H9 (cell line): Measurements from ENCODE around the gene TUBA8. TPM values are rescaled to one million over a fixed set of nuclear protein-coding genes. Genes with fewer than 3 reads are reported as not detected.

Experiments used
- DNase-seq: peaks from one replicate; pipeline ENCODE4 v3.0.0-alpha.2; 2017
- H2AFZ ChIP-seq: one replicate; pipeline ENCODE4 v1.6.1; 2013; ENCODE audit warnings: mild to moderate bottlenecking, low read length, control low read depth, moderate library complexity
- H2AK5ac ChIP-seq: 2 replicates; pipeline ENCODE4 v1.6.1; 2013; ENCODE audit warnings: low read length, control low read depth, mixed read lengths; ENCODE audit not compliant: insufficient read length
- H2BK120ac ChIP-seq: one replicate; pipeline ENCODE4 v1.6.1; 2013; ENCODE audit warnings: low read depth, mild to moderate bottlenecking, low read length, control low read depth, inconsistent platforms; ENCODE audit not compliant: poor library complexity, severe bottlenecking
- H2BK12ac ChIP-seq: 2 replicates; pipeline ENCODE4 v1.6.1; 2013; ENCODE audit warnings: low read length, control low read depth, mixed read lengths, low read depth; ENCODE audit not compliant: insufficient read length
- H2BK15ac ChIP-seq: 2 replicates; pipeline ENCODE4 v1.6.1; 2013; ENCODE audit warnings: low read depth, low read length, control low read depth
- H2BK20ac ChIP-seq: one replicate; pipeline ENCODE4 v1.6.1; 2013; ENCODE audit warnings: low read depth, mild to moderate bottlenecking, low read length, control low read depth, inconsistent platforms; ENCODE audit not compliant: poor library complexity, severe bottlenecking
- H2BK5ac ChIP-seq: 2 replicates; pipeline ENCODE4 v1.6.1; 2013; ENCODE audit warnings: low read length, control low read depth, mixed read lengths; ENCODE audit not compliant: insufficient read length
- H3K14ac ChIP-seq: 2 replicates; pipeline ENCODE4 v1.6.1; 2013; ENCODE audit warnings: low read length, control low read depth; ENCODE audit not compliant: insufficient read depth
- H3K18ac ChIP-seq: 2 replicates; pipeline ENCODE4 v1.6.1; 2013; ENCODE audit warnings: low read depth, mild to moderate bottlenecking, mixed read lengths, low read length, control low read depth; ENCODE audit not compliant: insufficient read length
- H3K23ac ChIP-seq: 2 replicates; pipeline ENCODE4 v1.6.1; 2013; ENCODE audit warnings: low read length, control low read depth, mixed read lengths, low read depth; ENCODE audit not compliant: insufficient read length
- H3K23me2 ChIP-seq: 2 replicates; pipeline ENCODE4 v1.6.1; 2013; ENCODE audit warnings: low read depth, mild to moderate bottlenecking, mixed read lengths, low read length, control low read depth; ENCODE audit not compliant: insufficient read length, poor library complexity, severe bottlenecking
- H3K27ac ChIP-seq: 2 replicates; pipeline ENCODE4 v1.5.1; 2013; ENCODE audit warnings: low read length, control low read depth, mixed read lengths, low read depth; ENCODE audit not compliant: insufficient read length
- H3K27me3 ChIP-seq: 2 replicates; pipeline ENCODE4 v1.6.1; 2013; ENCODE audit warnings: low read length, control low read depth, inconsistent platforms; ENCODE audit not compliant: insufficient read depth
- H3K4ac ChIP-seq: 2 replicates; pipeline ENCODE4 v1.6.1; 2013; ENCODE audit warnings: low read depth, mild to moderate bottlenecking, control low read depth, inconsistent platforms, low read length, moderate library complexity
- H3K4me1 ChIP-seq: 2 replicates; pipeline ENCODE4 v1.6.1; 2013; ENCODE audit warnings: low read length, control low read depth, inconsistent platforms; ENCODE audit not compliant: insufficient read depth
- H3K4me2 ChIP-seq: 2 replicates; pipeline ENCODE4 v1.6.1; 2013; ENCODE audit warnings: low read length, control low read depth, mixed read lengths; ENCODE audit not compliant: insufficient read length, insufficient read depth
- H3K56ac ChIP-seq: 2 replicates; pipeline ENCODE4 v1.6.1; 2013; ENCODE audit warnings: low read depth, mild to moderate bottlenecking, mixed read lengths, low read length, control low read depth; ENCODE audit not compliant: insufficient read length
- H3K79me1 ChIP-seq: 2 replicates; pipeline ENCODE4 v1.6.1; 2013; ENCODE audit warnings: low read depth, mild to moderate bottlenecking, moderate library complexity, low read length, control low read depth, inconsistent platforms; ENCODE audit not compliant: insufficient read depth, poor library complexity, severe bottlenecking
- H3K79me2 ChIP-seq: 2 replicates; pipeline ENCODE4 v1.6.1; 2013; ENCODE audit warnings: low read length, control low read depth, inconsistent platforms; ENCODE audit not compliant: insufficient read depth
- H3K9ac ChIP-seq: 2 replicates; pipeline ENCODE4 v1.6.1; 2013; ENCODE audit warnings: low read length, control low read depth, mixed read lengths; ENCODE audit not compliant: insufficient read length; ENCODE audit errors: extremely low read depth
- H3K9me3 ChIP-seq: one replicate; pipeline ENCODE4 v1.6.1; 2013; ENCODE audit warnings: low read depth, low read length, inconsistent platforms; ENCODE audit not compliant: control insufficient read depth
- H3T11ph ChIP-seq: one replicate; pipeline ENCODE4 v1.6.1; 2013; ENCODE audit warnings: mild to moderate bottlenecking, low read length, control low read depth, inconsistent platforms
- H4K20me1 ChIP-seq: one replicate; pipeline ENCODE4 v1.6.1; 2013; ENCODE audit not compliant: control insufficient read depth, insufficient read length, insufficient read depth
- H4K5ac ChIP-seq: 2 replicates; pipeline ENCODE4 v1.6.1; 2013; ENCODE audit warnings: low read depth, mild to moderate bottlenecking, mixed read lengths, low read length, control low read depth; ENCODE audit not compliant: insufficient read length
- H4K8ac ChIP-seq: replicated peaks from 2 replicates; pipeline ENCODE4 v1.6.1; 2013; ENCODE audit warnings: low read length, control low read depth, mixed read lengths, low read depth; ENCODE audit not compliant: insufficient read length
- H4K91ac ChIP-seq: 2 replicates; pipeline ENCODE4 v1.6.1; 2013; ENCODE audit warnings: low read depth, mild to moderate bottlenecking, moderate library complexity, mixed read lengths, low read length, control low read depth; ENCODE audit not compliant: insufficient read length
- H3K27ac Mint-ChIP-seq, 3 experiments: 2 replicates in 2 of 3; 3 replicates in 1 of 3; pipeline ENCODE4 v1.8.0; 2020 to 2021; ENCODE audit warnings: mixed read lengths in 3 of 3, mild to moderate bottlenecking in 1 of 3, moderate library complexity in 1 of 3
- H3K27me3 Mint-ChIP-seq: 2 replicates; pipeline ENCODE4 v1.8.0; 2021; ENCODE audit warnings: low read depth, mild to moderate bottlenecking, moderate library complexity, mixed read lengths
- H3K36me3 Mint-ChIP-seq, 3 experiments: 2 replicates in 2 of 3; 3 replicates in 1 of 3; pipeline ENCODE4 v1.8.0; 2020 to 2021; ENCODE audit warnings: low read depth in 3 of 3, mixed read lengths in 3 of 3; ENCODE audit not compliant: insufficient read depth in 1 of 3
- H3K4me1 Mint-ChIP-seq, 2 experiments: 2 replicates each; pipeline ENCODE4 v1.8.0; 2020; ENCODE audit warnings: mixed read lengths in 2 of 2
- H3K4me3 Mint-ChIP-seq, 2 experiments: 2 replicates in 1 of 2; 3 replicates in 1 of 2; pipeline ENCODE4 v1.8.0; 2020 to 2021; ENCODE audit warnings: mild to moderate bottlenecking in 2 of 2, mixed read lengths in 2 of 2, moderate library complexity in 1 of 2
- H3K9me3 Mint-ChIP-seq, 2 experiments: 2 replicates in 1 of 2; 3 replicates in 1 of 2; pipeline ENCODE4 v1.8.0; 2020; ENCODE audit warnings: mild to moderate bottlenecking in 2 of 2, mixed read lengths in 2 of 2, moderate library complexity in 1 of 2
- CTCF ChIP-seq: fragments of 200-600 bp; sonication (generic); conservative IDR thresholded peaks from 3 replicates; pipeline ENCODE4 v1.8.0; 2021; ENCODE audit warnings: antibody characterized with exemption, mild to moderate bottlenecking
- WGBS: extraction: QIAGEN DNeasy Blood & Tissue Kit; methylation state at CpG from one replicate; pipeline ENCODE4 v1.1.7; 2013; ENCODE audit warnings: missing lambda C conversion rate, low lambda C conversion rate, mixed read lengths; ENCODE audit not compliant: insufficient read length; ENCODE audit errors: extremely low coverage; 5-methylcytosine and 5-hydroxymethylcytosine counted together
- total RNA-seq: library from RNA; stranded (reverse); gene quantifications from 2 replicates; pipeline ENCODE4 v1.2.1, GENCODE V29; 2021

TUBA8 gene
- total RNA-seq, 1 experiment from 2014 or later: 2.0 TPM

DNA sequence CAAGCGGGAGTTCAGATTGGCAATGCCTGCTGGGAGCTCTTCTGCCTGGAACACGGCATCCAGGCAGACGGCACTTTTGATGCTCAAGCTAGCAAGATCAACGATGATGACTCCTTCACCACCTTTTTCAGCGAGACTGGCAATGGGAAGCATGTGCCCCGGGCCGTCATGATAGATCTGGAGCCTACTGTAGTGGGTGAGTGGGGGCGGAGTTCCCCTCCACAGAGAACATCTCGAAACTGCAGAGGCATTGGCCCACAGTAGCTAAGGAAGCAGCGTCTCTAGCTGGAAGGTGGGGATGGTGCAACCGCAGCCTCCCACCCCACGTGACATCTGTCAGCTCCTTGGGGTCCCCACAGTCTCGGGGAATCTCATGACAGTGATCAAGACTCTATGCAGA, 10.9 kb downstream of the TUBA8 start:
- Histone ChIP-seq H3K9ac (no peak overlapping the region), H3K23ac (no peak overlapping the region), H3K4me2 (no peak overlapping the region), H3K56ac (no peak overlapping the region), H3K4me1 (peaks cover 3% of the 10 kb centered on the region; the same call in 1 of the 2 replicates), H2BK12ac (no peak overlapping the region), H3K18ac (no peak overlapping the region), H3K79me2 (no peaks in the 10 kb centered on the region), H2AFZ (no peak overlapping the region), H3K4ac (no peak overlapping the region), H3T11ph (no peak overlapping the region), H2BK20ac (no peak overlapping the region), H3K9me3 (no peaks in the 10 kb centered on the region), H4K5ac (no peak overlapping the region), H4K91ac (no peak overlapping the region), H2BK15ac (no peak overlapping the region), H3K27me3 (no peaks in the 10 kb centered on the region), H3K27ac (no peak overlapping the region), H2AK5ac (no peak overlapping the region), H4K8ac (no peak overlapping the region), H2BK5ac (no peak overlapping the region), H2BK120ac (no peak overlapping the region), H3K79me1 (no peaks in the 10 kb centered on the region), H4K20me1 (no peaks in the 10 kb centered on the region), H3K23me2 (no peaks in the 10 kb centered on the region), H3K14ac (no peak overlapping the region)
- H3K27ac Mint-ChIP-seq: no peak overlapping the region
- TF ChIP-seq CTCF: no peak
- H3K9me3 Mint-ChIP-seq: no peaks in the 10 kb centered on the region
- DNase-seq: no peak
- no peak overlapping the region for H3K4me3 Mint-ChIP-seq
- WGBS: no CpG with 5 or more reads among the region's 13 CpGs
- H3K36me3 Mint-ChIP-seq: peaks cover 0 to under 1% (median 0%) of the 10 kb centered on the region in 3 experiments; a peak in 2 of 7 replicates
- peaks cover 11 to 12% of the 10 kb centered on the region in 2 experiments for H3K4me1 Mint-ChIP-seq
- H3K27me3 Mint-ChIP-seq: peaks cover under 1% of the 10 kb centered on the region
